SU-DHL-6 (cell line): ENCODE data around the gene ABCC10.
A peak's percentile ranks its signal among the peaks of the same experiment; 100 is the strongest.
"Not testable (repeated sequence)": the region's sequence is repeated elsewhere in the genome, so short reads cannot be mapped to it uniquely, and the experiment has no call there.

Source experiments
- H2AFZ ChIP-seq: fragments of 200-600 bp; sonication (generic); 2 replicates; pipeline ENCODE4 v1.6.1; 2014; ENCODE audit warnings: low read depth, mild to moderate bottlenecking, moderate library complexity, mixed read lengths, antibody characterized with exemption, low read length; ENCODE audit not compliant: severe bottlenecking
- H3F3A ChIP-seq: fragments of 200-600 bp; shearing (Covaris generic); 2 replicates; pipeline ENCODE4 v1.6.0; 2016; ENCODE audit warnings: antibody characterized with exemption, mild to moderate bottlenecking; ENCODE audit not compliant: insufficient read depth
- H3K27ac ChIP-seq: fragments of 200-600 bp; sonication (generic); 2 replicates; pipeline ENCODE4 v1.5.1; 2016; ENCODE audit warnings: low read depth, mild to moderate bottlenecking, low read length, moderate library complexity, mixed read lengths
- H3K27me3 ChIP-seq: fragments of 200-600 bp; sonication (generic), shearing (Covaris generic); 2 replicates; pipeline ENCODE4 v1.6.0; 2014; ENCODE audit warnings: mild to moderate bottlenecking, low read length
- H3K36me3 ChIP-seq: fragments of 200-600 bp; sonication (generic); 2 replicates; pipeline ENCODE4 v1.6.1; 2014; ENCODE audit warnings: mild to moderate bottlenecking, low read length, mixed read lengths
- H3K4me2 ChIP-seq: fragments of 300-600, 200-600 bp; shearing (Covaris generic), sonication (generic); 2 replicates; pipeline ENCODE4 v1.6.0; 2014; ENCODE audit warnings: low read length, low read depth, mild to moderate bottlenecking; ENCODE audit not compliant: poor library complexity, severe bottlenecking
- H3K4me3 ChIP-seq: fragments of 200-600 bp; sonication (generic); 2 replicates; pipeline ENCODE4 v1.5.1; 2014; ENCODE audit warnings: antibody characterized with exemption, low read length, mild to moderate bottlenecking, mixed read lengths; ENCODE audit not compliant: insufficient read depth, poor library complexity, severe bottlenecking
- H3K79me2 ChIP-seq: fragments of 200-600 bp; sonication (generic); 2 replicates; pipeline ENCODE4 v1.6.1; 2014; ENCODE audit warnings: mild to moderate bottlenecking, low read length, moderate library complexity; ENCODE audit not compliant: insufficient read depth
- H3K9ac ChIP-seq: fragments of 200-600 bp; sonication (generic); 2 replicates; pipeline ENCODE4 v1.7.0; 2014; ENCODE audit warnings: mild to moderate bottlenecking, low read length
- H3K9me2 ChIP-seq: fragments of 200-600 bp; sonication (generic); replicated peaks from 2 replicates; pipeline ENCODE4 v1.6.1; 2014; ENCODE audit warnings: low read length; ENCODE audit not compliant: insufficient read depth
- H3K9me3 ChIP-seq: fragments of 200-600 bp; sonication (generic); 2 replicates; pipeline ENCODE4 v1.6.1; 2014; ENCODE audit warnings: low read length, mixed read lengths; ENCODE audit not compliant: insufficient read depth
- H4K20me1 ChIP-seq: fragments of 200-600 bp; sonication (generic); 2 replicates; pipeline ENCODE4 v1.6.1; 2014; ENCODE audit warnings: low read depth, mild to moderate bottlenecking, antibody characterized with exemption, low read length, moderate library complexity, mixed read lengths
- EZH2phosphoT487 ChIP-seq: fragments of 200-600 bp; sonication (generic), shearing (Covaris generic); conservative IDR thresholded peaks from 2 replicates; pipeline ENCODE4 v1.6.1; 2018; ENCODE audit warnings: mild to moderate bottlenecking, antibody characterized with exemption, low read length, moderate library complexity, mixed read lengths
- TF ChIP-seq, protein P1 (sequence below): fragments of 200-600 bp; sonication (generic); IDR thresholded peaks from one replicate; pipeline ENCODE4 v1.5.1; 2017; ENCODE audit warnings: antibody characterized with exemption, mild to moderate bottlenecking, low read length, moderate library complexity; ENCODE audit not compliant: insufficient read depth, poor library complexity, severe bottlenecking

ABCC10 gene

DNA sequence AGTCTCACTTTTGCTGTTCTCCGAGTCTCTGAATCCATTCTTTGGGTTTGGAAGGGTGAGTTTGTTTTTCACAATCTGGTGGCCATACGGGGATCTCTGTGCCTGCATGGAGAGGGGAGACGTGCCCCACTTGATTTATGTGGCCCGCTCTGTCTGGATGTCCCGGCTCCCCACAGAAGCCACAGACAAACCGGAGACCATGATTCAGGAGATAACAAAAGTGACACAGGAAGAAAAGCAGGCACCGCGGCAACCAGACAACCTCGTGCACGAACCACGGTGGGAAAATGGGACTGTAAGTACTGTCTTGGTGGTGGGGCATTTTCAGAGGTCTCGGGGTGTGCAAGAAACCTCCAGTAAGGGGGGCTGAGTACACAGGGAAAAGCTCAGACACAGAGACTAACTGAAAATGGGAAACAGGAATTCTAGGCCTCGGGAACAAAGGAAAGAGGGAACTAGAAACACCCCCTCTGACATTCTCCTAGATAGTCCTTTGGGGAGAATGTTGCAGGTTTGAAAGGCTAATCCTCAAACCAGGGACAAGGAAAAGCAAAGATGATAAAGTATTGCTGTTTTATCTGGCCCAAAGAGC lies 35.8 kb upstream of the ABCC10 start:
- no peak overlapping the region for H3K4me2 ChIP-seq
- H3K27ac ChIP-seq: no peak overlapping the region
- no peaks in the 10 kb centered on the region for H3K36me3 ChIP-seq
- no peak overlapping the region for H3K4me3 ChIP-seq
- no peaks in the 10 kb centered on the region for H3K9me3 ChIP-seq
- H3K27me3 ChIP-seq: no peaks in the 10 kb centered on the region
- TF ChIP-seq EZH2phosphoT487: no peak
- TF ChIP-seq, protein P1, sequence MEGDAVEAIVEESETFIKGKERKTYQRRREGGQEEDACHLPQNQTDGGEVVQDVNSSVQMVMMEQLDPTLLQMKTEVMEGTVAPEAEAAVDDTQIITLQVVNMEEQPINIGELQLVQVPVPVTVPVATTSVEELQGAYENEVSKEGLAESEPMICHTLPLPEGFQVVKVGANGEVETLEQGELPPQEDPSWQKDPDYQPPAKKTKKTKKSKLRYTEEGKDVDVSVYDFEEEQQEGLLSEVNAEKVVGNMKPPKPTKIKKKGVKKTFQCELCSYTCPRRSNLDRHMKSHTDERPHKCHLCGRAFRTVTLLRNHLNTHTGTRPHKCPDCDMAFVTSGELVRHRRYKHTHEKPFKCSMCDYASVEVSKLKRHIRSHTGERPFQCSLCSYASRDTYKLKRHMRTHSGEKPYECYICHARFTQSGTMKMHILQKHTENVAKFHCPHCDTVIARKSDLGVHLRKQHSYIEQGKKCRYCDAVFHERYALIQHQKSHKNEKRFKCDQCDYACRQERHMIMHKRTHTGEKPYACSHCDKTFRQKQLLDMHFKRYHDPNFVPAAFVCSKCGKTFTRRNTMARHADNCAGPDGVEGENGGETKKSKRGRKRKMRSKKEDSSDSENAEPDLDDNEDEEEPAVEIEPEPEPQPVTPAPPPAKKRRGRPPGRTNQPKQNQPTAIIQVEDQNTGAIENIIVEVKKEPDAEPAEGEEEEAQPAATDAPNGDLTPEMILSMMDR: no peak
- peaks cover 5% of the 10 kb centered on the region; the same call in 1 of the 2 replicates for H3F3A ChIP-seq
- H2AFZ ChIP-seq: no peak overlapping the region
- H3K9ac ChIP-seq: no peak overlapping the region
- H4K20me1 ChIP-seq: no peaks in the 10 kb centered on the region
- H3K9me2 ChIP-seq: no peaks in the 10 kb centered on the region
- no peaks in the 10 kb centered on the region for H3K79me2 ChIP-seq

DNA sequence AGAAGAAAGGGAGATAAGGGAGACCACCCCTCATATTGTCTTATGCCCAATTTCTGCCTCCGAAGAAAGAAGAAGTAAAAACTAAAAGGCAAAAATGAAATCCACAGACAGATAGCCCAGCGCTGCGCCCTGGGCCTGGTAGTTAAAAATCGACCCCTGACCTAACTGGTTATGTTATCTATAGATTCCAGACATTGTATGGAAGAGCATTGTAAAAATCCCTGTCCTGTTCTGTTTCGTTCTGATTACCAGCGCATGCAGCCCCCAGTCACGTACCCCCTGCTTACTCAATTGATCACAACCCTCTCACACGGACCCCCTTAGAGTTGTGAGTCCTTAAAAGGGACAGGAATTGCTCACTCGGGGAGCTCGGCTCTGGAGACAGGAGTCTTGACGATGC lies 34.2 kb upstream of the ABCC10 start:
- H3K27me3 ChIP-seq, H3K4me3 ChIP-seq: not testable (repeated sequence)
- peak overlapping the region; percentile 31; the same call in 1 of the 2 replicates for H3K9ac ChIP-seq

DNA sequence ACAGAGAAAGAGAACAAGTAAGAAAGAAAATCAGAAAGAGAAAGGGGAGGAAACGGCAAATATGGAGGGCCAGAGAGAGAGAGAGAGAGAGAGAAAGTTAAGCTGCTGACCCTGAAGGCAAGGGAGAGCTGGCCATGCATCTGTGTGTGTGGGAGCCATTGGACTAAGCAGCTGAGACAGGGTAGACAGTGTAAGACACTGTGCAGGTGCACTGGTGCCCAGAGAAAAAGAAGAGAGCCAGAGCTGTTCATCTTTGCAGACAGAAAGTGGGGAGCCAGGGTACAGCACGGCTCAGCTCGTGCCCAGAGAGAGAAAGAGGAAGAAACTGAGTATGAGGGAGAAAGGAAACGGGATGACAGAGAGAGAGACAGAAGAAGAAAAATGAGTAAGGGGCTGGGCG lies 33.7 kb upstream of the ABCC10 start:
- peak overlapping the region; percentile 25 for H3K4me2 ChIP-seq
- peak overlapping the region; percentile 66 for H2AFZ ChIP-seq
- peak overlapping the region; percentile 28 for H3K27ac ChIP-seq
- no peak for TF ChIP-seq EZH2phosphoT487
- TF ChIP-seq, protein P1: no peak
- H4K20me1 ChIP-seq: no peaks in the 10 kb centered on the region
- no peaks in the 10 kb centered on the region for H3K9me2 ChIP-seq
- no peaks in the 10 kb centered on the region for H3F3A ChIP-seq
- H3K27me3 ChIP-seq: no peaks in the 10 kb centered on the region
- H3K4me3 ChIP-seq: no peak overlapping the region
- H3K79me2 ChIP-seq: no peaks in the 10 kb centered on the region
- peak overlapping the region; percentile 31; the same call in 1 of the 2 replicates for H3K9ac ChIP-seq
- no peaks in the 10 kb centered on the region for H3K9me3 ChIP-seq
- H3K36me3 ChIP-seq: no peaks in the 10 kb centered on the region

More for the DNA sequence above, 34.2 kb upstream of the ABCC10 start:
- H3F3A ChIP-seq, H3K79me2 ChIP-seq, H3K9me2 ChIP-seq, H3K27ac ChIP-seq, H3K36me3 ChIP-seq, H4K20me1 ChIP-seq, H3K9me3 ChIP-seq: not testable (repeated sequence)
- peak overlapping the region; percentile 25 for H3K4me2 ChIP-seq
- H2AFZ ChIP-seq: peak overlapping the region; percentile 66

DNA sequence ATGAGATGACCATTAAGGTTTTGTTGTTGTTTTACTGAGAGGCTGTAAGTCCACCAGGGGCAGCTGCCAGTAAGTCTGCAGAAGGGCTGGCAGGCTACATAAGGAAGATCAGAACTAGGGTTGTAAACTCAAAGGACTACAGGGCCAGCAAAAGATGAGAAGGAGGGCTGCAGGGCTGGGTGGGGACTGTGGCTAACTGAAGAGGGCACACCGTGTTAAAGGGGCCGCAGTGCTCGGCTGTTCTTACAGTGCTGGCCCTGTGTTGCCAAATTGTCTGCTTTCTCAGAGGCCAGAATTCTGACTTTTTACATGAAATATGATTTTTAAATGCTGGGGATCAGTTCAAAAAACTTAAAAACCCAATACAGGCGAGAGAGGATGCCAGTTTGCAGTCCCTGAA lies 32.4 kb upstream of the ABCC10 start:
- no peak overlapping the region for H3K27ac ChIP-seq
- no peak overlapping the region for H2AFZ ChIP-seq
- no peak for TF ChIP-seq EZH2phosphoT487
- TF ChIP-seq, protein P1: no peak
- no peak overlapping the region for H3K4me2 ChIP-seq
- H3K36me3 ChIP-seq: no peaks in the 10 kb centered on the region
- H3K79me2 ChIP-seq: no peaks in the 10 kb centered on the region
- H3K4me3 ChIP-seq: no peak overlapping the region
- no peak overlapping the region for H3K9ac ChIP-seq
- no peaks in the 10 kb centered on the region for H3F3A ChIP-seq
- no peaks in the 10 kb centered on the region for H3K27me3 ChIP-seq
- no peaks in the 10 kb centered on the region for H3K9me3 ChIP-seq
- H4K20me1 ChIP-seq: no peaks in the 10 kb centered on the region
- no peaks in the 10 kb centered on the region for H3K9me2 ChIP-seq
